ENCODE results near the gene CDKL1. TPM values are rescaled to one million over a fixed set of nuclear protein-coding genes. Genes with fewer than 3 reads are reported as not detected.

CDKL1 gene
- total RNA-seq, 1 donor from 2014 or later: 31.9 TPM

Other genes with a start within 250 kb of the CDKL1 start
- 17.9 and 28.8 TPM in 2 replicates for gene SOS2, start 165.3 kb downstream of the CDKL1 start, total RNA-seq
- 2.4 and 3.9 TPM in 2 replicates for gene L2HGDH, start 84.7 kb downstream of the CDKL1 start, total RNA-seq
- gene DMAC2L, start 84.6 kb downstream of the CDKL1 start, total RNA-seq: 4.1 and 4.2 TPM in 2 replicates
- gene MAP4K5, start 135.7 kb upstream of the CDKL1 start, total RNA-seq: 30.9 and 53.6 TPM in 2 replicates
- gene ATL1, start 163.3 kb upstream of the CDKL1 start, total RNA-seq: 0.40 and 0.87 TPM in 2 replicates